ENCODE results near the gene TCF23. TPM values are rescaled to one million over a fixed set of nuclear protein-coding genes. Genes with fewer than 3 reads are reported as not detected.
"Not testable (repeated sequence)": the region's sequence is repeated elsewhere in the genome, so short reads cannot be mapped to it uniquely, and the experiment has no call there.

The TCF23 gene
- polyA plus RNA-seq, 3 donors from 2014 or later: not detected

GRCh38 chr2:27177441-27178351, 28.9 kb downstream of the TCF23 start:
- H3K27me3 Mint-ChIP-seq (ENCODE audit: low read depth in 3 of 3): peaks cover 4 to 27% (median 8%) of the 10 kb centered on the region in 3 donors
- H3K27ac Mint-ChIP-seq: no peak overlapping the region
- H3K4me1 Mint-ChIP-seq: no peaks in the 10 kb centered on the region
- DNase-seq: no peak
- H3K36me3 Mint-ChIP-seq: no peaks in the 10 kb centered on the region
- no peak overlapping the region for H3K4me3 Mint-ChIP-seq
- H3K9me3 Mint-ChIP-seq: no peaks in the 10 kb centered on the region

- no peak for DNase-seq
- Mint-ChIP-seq H3K27ac (no peak overlapping the region), H3K4me1 (no peaks in the 10 kb centered on the region), H3K4me3 (no peak overlapping the region), H3K36me3 (no peaks in the 10 kb centered on the region), H3K27me3 (ENCODE audit: low read depth in 3 of 3) (peaks cover 5 to 27% (median 8%) of the 10 kb centered on the region in 3 donors), H3K9me3 (no peaks in the 10 kb centered on the region)
Measured at GRCh38 chr2:27178469-27178868, 29.7 kb downstream of the TCF23 start.

GRCh38 chr2:27179344-27180000, 30.7 kb downstream of the TCF23 start:
- Mint-ChIP-seq H3K27ac (no peak overlapping the region), H3K9me3 (no peaks in the 10 kb centered on the region), H3K27me3 (ENCODE audit: low read depth in 3 of 3) (peaks cover 5 to 27% (median 8%) of the 10 kb centered on the region in 3 donors), H3K4me1 (no peaks in the 10 kb centered on the region), H3K4me3 (no peak overlapping the region), H3K36me3 (no peaks in the 10 kb centered on the region)
- DNase-seq: no peak

DNA sequence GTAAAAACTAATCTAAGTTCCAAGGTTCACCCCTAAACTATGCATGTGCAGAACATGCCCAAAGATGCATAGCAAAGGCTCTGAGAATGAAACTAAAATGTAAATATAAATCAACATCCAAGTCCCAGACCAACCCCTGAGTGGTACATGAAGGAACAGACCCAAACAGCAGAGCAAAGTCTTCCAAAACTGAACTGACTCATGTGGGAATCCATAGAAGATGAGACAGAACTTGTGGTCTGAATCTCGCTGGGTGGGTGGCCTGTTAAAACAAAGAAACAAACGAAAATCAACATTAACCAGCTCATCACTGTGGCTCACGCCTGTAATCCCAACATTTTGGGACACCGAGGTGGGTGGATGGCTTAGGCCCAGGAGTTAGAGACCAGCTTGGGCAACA, 33.5 kb downstream of the TCF23 start:
- Mint-ChIP-seq H3K4me1 (no peaks in the 10 kb centered on the region), H3K27me3 (ENCODE audit: low read depth in 3 of 3) (peaks cover 6 to 25% (median 8%) of the 10 kb centered on the region in 3 donors), H3K9me3 (no peaks in the 10 kb centered on the region), H3K36me3 (no peaks in the 10 kb centered on the region), H3K4me3 (no peak overlapping the region), H3K27ac (no peak overlapping the region)
- no peak for DNase-seq

- Mint-ChIP-seq H3K4me3 (no peak overlapping the region), H3K27me3 (ENCODE audit: low read depth in 3 of 3) (peaks cover 6 to 22% (median 7%) of the 10 kb centered on the region in 3 donors), H3K27ac (no peak overlapping the region), H3K4me1 (no peaks in the 10 kb centered on the region), H3K9me3 (no peaks in the 10 kb centered on the region), H3K36me3 (no peaks in the 10 kb centered on the region)
- DNase-seq: no peak
Measured at GRCh38 chr2:27184115-27184514, 35.3 kb downstream of the TCF23 start.

DNA sequence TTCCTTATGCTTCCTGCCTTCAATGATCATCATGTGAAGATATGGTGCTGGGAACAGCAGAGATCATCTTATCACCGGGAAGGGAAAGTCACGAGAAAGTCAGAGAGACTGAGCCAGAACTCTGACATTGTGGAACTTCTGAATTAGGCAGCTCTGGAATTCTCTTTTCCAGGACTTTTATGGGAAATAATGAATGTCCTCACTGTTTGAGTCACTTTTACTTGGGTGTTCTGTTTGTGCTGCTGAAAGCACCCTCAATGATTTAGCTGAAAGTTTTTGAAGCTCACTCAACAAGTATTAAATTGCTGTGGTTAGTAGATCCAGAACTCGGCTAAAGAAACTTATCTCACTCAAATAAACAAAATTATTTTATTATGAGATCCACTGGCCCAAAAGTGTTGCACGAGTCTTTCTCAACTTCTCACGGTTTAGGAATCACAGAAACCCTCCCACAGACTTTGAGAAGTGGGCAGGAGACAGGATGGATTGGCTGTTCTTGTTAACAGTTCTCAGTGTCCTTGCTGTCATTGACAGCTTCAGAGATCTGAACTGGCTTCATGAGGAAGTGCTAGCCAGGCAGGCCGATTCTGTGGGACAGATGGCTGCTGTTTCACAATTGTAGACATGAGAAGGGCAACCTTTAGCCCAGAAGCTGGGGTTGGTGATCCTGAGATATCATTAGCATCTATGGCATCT, 36.7 kb downstream of the TCF23 start:
- Mint-ChIP-seq H3K27ac (no peak overlapping the region), H3K4me1 (no peaks in the 10 kb centered on the region), H3K36me3 (no peaks in the 10 kb centered on the region), H3K4me3 (no peak overlapping the region), H3K27me3 (ENCODE audit: low read depth in 3 of 3) (peaks cover 4 to 18% (median 4%) of the 10 kb centered on the region in 3 donors), H3K9me3 (no peaks in the 10 kb centered on the region)
- DNase-seq: no peak

DNA sequence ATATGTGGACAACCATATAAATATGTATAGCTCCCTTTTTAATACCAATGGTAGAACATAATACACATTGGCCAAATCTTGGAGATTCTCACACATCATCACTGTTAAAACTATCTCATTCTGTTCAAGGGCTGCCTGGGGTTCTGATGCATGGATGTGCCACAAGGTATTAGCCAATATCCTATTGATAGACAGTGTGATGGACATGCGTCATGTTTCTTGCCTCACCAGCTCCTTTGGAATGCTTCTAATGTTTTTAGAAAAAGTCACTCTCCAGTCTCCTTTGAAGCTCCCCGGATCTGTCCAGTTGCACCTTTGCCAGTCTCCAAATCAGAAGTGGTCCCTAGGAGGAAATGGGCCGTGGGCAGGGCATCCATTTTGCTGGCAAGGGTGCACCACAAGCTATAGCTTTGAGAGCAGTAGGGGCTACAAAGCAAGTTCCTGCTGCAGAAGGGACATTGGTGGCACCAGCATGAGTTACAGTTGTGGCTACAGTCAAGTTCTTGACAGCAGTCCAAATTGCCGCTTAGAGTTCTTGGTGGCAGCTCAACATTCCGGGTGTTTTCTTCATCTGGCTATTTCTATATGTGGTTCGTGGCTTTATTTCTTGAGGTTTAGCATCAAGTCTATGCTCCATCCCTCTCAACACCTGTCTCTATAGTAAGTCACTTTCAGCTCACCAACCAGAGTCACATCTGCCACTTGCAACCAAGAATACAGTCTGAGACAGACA, 38.0 kb downstream of the TCF23 start:
- H3K27me3 Mint-ChIP-seq (ENCODE audit: low read depth in 3 of 3): peaks cover 1 to 8% (median 8%) of the 10 kb centered on the region in 3 donors

DNA sequence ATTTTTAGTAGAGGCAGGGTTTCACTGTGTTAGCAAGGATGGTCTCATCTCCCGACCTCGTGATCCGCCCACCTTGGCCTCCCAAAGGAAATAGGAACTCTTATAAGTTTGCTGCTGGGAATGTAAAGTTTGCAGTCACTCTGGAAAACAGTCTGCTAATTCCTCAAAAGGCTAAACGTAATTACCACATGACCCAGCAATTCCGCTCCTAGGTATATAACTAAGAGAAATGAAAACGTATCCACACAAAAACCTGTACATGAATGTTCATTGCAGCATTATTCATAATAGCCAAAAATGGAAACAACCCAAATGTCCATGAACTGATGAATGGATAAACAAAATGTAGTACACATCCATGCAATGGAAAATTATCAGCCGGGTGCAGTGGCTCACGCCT, 41.2 kb downstream of the TCF23 start:
- Mint-ChIP-seq H3K4me3 (no peak overlapping the region), H3K36me3 (no peaks in the 10 kb centered on the region), H3K9me3 (no peaks in the 10 kb centered on the region), H3K27ac (no peak overlapping the region), H3K27me3 (ENCODE audit: low read depth in 3 of 3) (peaks cover 4 to 8% (median 7%) of the 10 kb centered on the region in 3 donors), H3K4me1 (no peaks in the 10 kb centered on the region)
- no peak for DNase-seq

More for the DNA sequence above, 38.0 kb downstream of the TCF23 start:
- Mint-ChIP-seq H3K27ac (no peak overlapping the region), H3K4me1 (no peaks in the 10 kb centered on the region), H3K36me3 (no peaks in the 10 kb centered on the region), H3K4me3 (no peak overlapping the region), H3K9me3 (no peaks in the 10 kb centered on the region)
- no peak for DNase-seq

DNA sequence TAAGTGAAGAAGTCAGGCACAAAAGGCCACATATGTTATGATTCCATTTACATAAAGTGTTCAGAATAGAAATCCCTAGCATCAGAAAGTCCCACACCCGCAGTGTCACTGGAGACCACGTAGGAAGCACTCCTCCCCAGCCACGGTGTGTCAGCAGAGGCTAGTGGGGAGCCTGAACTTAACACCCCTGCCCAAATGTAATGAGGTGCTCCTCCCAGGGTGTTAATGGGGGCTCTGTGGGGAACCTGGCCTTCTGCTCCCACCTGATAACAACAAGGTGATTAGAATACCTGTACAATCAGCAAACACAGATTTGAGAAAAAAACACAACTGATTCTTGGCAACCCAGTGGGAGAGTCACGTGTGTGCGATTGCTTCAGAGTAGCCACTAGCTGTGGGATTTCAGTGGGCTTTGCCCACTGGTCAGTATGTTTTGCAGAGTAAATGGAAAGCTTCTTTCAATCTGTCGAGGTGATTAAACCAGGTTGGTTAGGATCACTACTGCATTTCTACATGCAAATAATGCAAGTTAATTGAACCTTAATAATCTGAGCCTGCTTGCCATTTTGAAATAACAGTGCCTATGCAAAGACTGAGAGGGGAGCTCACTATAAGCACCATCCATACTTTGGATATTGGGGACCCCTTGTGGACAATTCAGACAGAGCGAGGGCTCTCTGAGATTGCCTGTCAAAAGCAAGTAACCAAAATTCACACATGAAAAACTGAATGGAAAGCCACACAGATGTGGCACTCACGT, 42.4 kb downstream of the TCF23 start:
- H3K27me3 Mint-ChIP-seq (ENCODE audit: low read depth in 3 of 3): peaks cover 4 to 8% (median 8%) of the 10 kb centered on the region in 3 donors
- no peaks in the 10 kb centered on the region for H3K4me1 Mint-ChIP-seq
- H3K36me3 Mint-ChIP-seq: no peaks in the 10 kb centered on the region
- no peak overlapping the region for H3K4me3 Mint-ChIP-seq
- H3K27ac Mint-ChIP-seq: no peak overlapping the region
- H3K9me3 Mint-ChIP-seq: no peaks in the 10 kb centered on the region
- DNase-seq: peak; percentile 19 to 50 (median 33)

DNA sequence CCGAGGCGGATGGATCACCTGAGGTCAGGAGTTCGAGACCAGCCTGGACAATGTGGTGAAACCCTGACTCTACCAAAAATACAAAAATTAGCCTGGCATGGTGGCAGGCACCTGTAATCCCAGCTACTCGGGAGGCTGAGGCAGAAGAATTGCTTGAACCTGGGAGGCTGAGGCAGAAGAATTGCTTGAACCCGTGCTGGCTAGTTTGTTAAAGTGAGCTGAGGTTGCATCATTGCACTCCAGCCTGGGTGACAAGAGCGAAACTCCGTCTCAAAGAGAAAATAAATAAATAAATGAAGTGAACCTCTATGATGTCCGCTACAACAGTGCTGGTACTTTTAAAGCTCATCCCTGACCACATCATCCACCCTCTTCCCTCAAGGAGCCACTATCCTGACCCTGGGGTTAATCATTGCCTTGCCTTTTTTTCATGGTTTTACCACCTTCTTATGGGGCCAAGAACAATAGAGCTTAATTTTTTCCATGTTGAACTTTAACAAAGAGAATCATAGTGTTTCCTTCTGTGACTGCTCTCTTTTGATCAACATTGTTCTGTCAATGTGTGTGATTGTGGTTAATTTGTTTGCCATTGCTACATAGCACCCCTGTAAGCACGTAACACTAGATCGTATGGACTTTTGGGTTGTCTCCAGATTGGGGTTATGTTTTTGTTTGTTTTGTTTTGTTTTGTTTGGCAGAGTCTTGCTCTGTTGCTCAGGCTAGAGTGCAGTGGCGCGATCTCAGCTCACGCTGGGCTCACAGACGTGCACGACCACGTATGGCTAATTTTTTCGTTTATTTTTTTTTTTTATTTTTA, 45.9 kb downstream of the TCF23 start:
- Mint-ChIP-seq H3K4me3 (no peak overlapping the region), H3K9me3 (no peaks in the 10 kb centered on the region), H3K27ac (no peak overlapping the region), H3K36me3 (peaks cover 0 to 5% (median 2%) of the 10 kb centered on the region in 3 donors), H3K4me1 (no peaks in the 10 kb centered on the region), H3K27me3 (ENCODE audit: low read depth in 3 of 3) (peaks cover under 1 to 6% (median 3%) of the 10 kb centered on the region in 3 donors)
- DNase-seq: no peak

DNA sequence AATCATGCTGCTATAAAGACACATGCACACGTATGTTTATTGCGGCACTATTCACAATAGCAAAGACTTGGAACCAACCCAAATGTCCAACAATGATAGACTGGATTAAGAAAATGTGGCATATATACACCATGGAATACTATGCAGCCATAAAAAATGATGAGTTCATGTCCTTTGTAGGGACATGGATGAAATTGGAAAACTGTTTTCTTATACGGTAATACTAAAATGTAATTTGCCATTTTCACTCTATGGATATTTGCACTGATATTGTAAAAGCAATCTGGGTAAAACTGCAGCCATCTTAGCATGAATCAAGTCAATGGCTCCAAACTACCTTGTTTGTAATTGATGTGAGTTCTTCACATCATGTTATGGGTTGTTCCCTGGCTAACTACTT, 47.0 kb downstream of the TCF23 start:
- not testable (repeated sequence) for H3K4me1 Mint-ChIP-seq; H3K36me3 Mint-ChIP-seq; DNase-seq; H3K27ac Mint-ChIP-seq; H3K27me3 Mint-ChIP-seq (ENCODE audit: low read depth in 3 of 3); H3K9me3 Mint-ChIP-seq; H3K4me3 Mint-ChIP-seq

DNA sequence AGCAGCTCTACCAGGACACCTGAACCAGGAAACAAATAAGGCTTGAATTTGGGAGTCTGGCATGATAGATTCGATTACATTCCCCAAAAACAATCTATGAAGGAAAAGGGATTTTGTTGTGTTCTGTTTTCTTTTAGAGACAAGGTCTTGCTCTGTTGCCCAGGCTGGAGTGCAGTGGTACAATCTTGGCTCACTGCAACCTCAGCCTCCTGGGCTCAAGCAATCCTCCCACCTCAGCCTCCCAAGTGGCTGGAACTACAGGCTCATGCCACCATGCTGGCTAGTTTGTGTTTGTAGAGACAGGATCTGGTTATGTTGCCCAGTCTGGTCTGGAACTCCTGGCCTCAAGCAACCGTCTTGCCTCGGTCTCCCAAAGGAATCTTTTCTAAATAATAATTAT, 49.3 kb downstream of the TCF23 start:
- not testable (repeated sequence) for H3K27ac Mint-ChIP-seq; H3K4me1 Mint-ChIP-seq; DNase-seq; H3K27me3 Mint-ChIP-seq (ENCODE audit: low read depth in 3 of 3); H3K9me3 Mint-ChIP-seq; H3K4me3 Mint-ChIP-seq
- peaks cover 5 to 12% (median 6%) of the 10 kb centered on the region in 3 donors for H3K36me3 Mint-ChIP-seq
